Stimulated activated CD4-positive, alpha-beta T cell treated with anti-CD3 and anti-CD28 coated beads, Interleukin-2, amount 100 ng/mL, for 24 hours (primary cell): ENCODE data around the gene FYN.
"Not testable (repeated sequence)": the region's sequence is repeated elsewhere in the genome, so short reads cannot be mapped to it uniquely, and the experiment has no call there.

Experiments
- DNase-seq, 2 donors: peaks; one replicate each; pipeline ENCODE4 v3.0.0-alpha.2; 2020

Gene FYN

DNA sequence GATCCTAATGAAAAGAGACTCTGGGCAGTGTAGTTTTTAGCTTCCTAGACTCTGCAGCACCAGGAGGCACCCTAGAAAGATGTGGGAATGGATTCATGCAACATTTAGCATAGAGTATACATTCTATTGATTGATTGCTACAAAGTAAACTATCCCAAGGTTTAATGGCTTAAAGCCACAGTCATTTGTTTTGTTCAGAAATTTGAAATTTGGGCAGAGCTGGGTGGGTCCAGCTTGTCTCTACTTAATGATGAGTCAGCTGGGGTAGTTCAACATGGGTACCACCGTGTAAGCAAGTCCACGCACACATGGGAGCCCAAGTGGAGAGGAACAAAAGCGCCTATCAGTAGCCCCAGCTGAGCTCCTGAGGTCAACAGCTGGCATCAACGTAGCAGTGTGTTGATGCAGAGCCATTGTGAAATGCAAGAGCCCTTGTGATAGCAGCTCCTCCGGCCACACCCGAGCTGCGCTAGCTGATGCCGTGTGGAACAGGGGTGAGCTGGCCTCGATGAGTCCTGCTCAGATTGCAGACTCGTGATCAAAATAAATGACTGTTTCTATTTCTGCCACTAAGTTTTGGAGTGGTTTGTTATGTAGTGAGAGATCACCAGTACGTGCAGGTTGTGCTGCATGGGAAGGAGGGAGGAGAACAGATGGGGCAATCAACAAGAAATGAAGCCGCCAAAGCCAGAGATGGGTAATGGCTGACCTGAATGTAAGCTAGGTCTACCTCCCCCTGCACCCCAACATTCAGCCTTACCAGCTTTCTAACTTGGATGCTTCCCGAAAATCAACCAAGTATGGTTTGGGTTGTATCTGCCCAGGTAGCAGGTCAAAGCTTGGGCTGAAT lies 221.8 kb downstream of the FYN start:
- no peak for DNase-seq

DNA sequence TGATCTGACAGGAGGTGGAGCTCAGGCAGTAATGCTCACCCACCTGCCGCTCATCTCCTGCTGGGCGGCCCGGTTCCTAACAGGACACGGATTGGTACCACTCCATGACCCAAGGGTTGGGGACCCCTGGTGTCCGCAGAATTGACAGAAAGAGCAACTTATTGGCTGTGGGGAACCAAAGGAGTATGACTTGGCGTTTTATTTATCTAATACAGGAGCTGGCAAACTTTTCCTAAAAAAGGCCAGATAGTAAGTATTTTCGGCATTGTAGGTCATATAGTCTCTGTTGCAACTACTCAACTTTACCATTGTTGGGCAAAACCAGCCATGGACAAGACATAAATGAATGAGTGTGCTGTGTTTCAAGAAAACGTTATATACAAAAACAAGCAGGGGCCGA lies 223.2 kb downstream of the FYN start:
- DNase-seq: no peak

DNA sequence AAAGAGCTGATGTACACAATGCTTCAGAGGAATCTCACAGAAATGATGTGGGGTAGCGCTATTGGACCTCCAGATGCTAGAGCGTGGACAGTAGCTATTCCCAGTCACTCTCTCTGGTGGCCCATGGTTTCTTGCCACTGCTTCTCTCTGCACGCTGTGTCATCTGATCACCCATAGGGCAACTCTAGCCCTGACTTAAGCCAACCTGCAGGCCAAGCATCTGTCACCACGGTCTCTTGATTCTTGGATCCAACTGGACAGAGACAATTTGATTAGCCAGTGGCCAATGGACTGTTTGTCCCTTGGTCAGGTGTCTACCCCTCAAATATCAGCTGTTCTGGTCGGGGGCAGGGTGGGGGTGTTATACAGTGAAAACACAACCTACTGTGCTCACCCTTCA lies 225.2 kb downstream of the FYN start:
- DNase-seq: no peak

DNA sequence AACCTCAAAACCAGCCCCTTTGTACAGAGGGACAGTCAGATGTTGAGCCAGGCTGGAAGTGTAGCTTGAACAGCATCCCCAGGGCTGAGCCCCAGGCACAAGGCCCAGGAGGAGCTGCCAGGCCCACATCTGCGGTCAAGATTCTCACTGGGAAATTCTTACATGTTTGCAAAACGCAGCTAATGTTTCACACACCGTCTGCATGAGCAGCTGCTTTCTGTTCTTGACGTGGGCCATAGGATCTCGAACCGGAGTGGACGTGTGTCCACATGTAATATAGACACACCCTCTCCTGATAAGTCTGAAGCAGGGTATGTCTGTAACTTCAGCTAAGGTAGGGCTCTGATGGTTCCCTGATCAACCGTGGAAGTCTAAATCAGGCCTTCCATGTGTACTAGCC lies 226.3 kb downstream of the FYN start:
- DNase-seq: no peak

DNA sequence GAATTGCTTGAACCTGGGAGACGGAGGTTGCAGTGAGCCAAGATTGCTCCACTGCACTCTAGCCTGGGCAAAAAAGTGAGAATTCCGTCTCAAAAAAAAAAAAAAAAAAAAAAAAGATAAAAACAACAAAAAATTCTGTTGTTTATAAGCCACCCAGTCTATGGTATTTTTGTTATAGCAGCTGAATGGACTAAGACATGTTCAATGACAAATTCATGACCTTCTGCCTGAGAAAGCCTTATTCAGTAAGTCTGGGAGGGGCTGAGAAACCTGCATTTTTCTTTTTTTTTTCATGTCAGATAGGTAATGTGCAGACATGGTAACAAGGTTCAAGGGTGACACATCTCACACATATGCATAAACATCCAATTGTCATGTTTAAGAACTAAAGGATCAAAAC lies 227.2 kb downstream of the FYN start:
- DNase-seq: no peak

DNA sequence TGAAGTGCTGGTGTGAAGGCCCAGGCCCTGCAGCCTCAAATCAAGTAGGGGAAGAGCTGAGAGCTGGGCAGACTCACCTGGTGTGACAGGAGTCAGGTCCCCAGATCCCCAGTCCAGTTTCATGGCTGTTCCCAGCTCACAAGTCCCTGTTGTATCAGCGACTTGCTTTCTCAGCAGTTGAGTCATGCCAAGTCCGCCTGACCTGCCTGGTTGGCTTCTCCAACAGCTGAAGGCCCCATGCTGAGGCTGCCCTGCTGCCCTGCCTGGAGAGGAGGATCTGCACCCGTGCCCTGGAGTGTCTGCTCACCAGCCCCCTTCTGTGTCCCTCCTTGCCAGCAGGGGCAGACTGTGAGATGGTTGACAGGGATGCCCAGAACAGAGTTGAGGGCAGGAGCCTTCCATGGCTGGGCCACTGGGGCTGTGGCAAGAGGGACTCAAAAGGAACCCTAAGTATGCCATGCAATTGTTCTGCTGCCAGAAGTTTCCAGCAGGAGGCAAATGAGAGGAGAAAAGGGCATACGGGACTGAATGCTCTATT lies 228.3 kb downstream of the FYN start:
- no peak for DNase-seq

DNA sequence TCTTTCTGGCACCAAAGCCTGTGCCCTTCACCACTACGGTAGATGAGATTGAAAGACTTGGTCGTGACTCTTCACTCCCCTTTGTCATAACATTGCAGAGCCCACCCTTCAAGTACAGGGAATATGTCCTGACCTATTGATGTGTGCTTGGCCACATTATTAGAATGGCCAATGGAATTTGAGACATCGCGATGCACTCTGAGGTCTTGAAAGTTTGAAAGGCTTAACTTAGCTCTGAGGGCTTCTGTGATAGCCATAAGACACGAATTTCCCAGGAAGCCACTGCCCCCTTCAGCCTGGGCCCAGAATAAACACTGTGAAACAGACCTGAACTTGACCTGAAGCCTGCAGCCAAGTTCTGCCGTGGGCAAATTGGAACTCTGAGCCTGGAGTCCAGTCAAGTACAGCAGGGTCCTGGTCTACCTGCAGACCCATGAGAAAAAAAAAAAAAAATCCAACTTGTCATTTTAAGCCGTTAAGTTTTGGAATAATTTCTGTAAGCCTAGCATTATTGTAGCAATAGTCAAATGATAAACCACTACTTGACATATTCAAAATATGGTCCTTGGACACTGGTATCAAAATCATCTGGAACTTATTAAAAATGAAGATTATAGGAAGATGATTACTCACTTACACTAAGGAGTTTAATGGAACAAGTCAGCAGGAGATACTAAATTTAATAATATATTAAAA lies 230.6 kb downstream of the FYN start:
- DNase-seq: no peak

DNA sequence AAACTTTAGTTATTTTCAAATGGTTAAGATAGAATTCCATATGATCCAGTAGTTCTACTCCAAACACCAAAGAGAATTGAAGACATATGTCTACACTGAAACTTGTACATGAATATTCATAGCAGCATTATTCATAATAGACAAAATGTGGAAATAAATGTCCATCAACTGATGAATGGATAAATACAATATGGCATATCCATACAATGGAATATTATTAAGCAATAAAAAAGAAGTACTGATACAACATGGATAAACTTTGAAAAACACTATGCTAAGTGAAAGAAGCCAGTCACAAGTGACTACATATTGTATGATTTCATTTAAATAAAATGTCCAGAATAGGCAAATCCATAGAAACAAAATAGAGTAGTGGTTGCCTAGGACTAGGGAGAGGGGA lies 234.0 kb downstream of the FYN start:
- DNase-seq: no peak

DNA sequence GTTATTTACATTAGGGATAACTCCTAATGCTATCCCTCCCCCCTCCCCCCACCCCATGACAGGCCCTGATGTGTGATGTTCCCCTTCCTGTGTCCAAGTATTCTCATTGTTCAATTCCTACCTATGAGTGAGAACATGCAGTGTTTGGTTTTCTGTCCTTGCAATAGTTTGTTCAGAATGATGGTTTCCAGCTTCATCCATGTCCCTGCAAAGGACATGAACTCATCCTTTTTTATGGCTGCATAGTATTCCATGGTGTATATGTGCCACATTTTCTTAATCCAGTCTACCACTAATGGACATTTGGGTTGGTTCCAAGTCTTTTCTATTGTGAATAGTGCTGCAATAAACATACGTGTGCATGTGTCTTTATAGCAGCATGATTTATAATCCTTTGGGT lies 238.3 kb downstream of the FYN start:
- not testable (repeated sequence) for DNase-seq

DNA sequence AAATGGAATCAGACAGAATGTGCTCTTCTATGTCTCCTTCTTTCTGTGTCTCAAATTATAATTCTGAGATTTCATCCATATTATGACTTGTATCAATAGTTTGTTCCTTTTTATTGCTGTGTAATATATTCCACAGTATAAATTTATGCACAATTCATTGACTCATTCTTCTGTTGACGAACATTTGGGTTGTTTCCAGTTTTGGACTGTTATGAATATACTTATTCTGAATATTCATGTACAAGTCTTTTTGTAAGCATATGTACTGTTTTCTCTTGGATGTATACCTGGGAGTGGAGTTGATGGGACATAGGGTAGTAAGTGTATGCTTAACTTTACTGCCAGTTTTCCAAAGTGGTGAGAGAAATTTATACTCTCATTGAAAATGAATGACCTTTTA lies 239.4 kb downstream of the FYN start:
- no peak for DNase-seq

DNA sequence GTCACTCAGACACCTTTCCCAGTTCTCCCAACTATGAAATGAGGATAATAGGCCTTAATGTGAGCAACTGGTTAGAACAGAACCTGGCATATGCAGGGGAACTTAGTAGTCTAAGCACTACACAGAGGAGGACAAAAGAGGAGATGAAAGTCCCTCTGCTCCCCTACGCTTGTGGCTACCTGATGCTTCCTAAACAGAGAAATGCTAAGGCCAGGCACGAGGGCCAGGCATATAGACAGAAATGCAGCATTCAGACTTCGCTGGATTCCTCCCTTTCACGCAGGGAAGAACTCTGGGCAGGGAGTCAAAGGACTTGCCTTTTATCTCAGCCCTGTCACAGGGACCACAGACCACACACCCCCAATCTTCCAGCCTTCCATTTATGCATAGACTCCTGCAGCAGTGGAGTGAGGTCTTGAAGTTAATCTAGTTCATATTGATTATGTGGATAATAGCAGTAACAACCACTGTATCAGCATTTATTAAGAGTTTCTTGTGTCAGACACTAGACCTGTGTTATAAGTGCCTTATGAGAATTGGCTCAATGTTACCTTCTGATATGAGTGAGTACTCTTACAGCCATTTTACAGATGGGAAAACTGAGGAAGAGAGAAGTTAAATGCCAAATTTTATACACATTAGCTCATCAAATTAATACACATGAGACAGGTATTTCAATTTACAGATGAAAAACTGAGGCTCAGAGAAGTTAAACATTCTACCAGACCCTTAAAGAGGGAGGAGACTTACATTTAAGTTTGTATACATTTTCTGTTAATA lies 240.6 kb downstream of the FYN start:
- no peak for DNase-seq

DNA sequence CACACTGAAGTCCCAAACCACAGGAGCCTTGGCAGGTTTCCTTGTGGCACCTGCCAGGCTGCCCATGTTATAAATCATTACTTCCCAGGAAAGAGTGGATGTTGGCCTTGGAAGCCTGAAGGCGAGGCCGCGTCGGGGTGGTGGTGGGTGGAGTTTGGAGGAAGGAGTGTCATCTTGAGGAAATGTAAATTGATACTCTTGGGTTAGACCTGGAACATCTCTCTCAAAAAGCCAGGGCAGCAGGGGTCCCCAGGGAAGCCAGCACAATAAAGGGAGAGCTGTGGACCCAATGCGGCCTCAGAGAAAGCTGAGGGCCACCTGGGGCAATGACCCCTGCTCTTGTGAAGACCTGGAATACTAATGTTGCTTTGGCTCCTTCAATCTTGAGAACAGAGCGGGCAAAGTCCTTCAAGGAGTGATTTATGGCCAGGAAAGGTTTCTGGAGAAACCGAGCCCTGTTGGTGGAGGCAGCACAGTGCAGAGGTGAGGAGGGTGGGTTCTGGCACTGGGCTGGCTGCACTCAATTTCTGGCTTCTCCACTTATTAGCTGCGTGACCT lies 241.3 kb downstream of the FYN start:
- DNase-seq: no peak

DNA sequence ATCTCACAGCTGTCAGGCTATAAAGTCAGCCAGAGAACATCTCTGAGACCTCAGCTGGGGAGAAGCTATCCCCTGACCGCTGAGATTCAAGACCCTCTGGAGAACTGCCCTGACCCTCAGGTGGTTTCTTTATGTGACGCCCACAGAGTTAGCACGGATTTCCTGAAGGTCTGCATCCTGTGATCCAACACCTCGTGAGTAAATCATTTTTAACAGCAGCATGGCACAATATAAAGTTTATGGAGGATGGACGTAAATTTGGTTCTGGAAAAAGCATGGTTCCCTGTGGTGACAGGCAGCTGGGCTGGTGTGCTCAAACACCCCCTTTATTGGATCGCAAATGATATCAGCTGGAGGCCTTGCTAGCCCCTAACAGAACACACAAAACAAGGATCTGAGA lies 242.2 kb downstream of the FYN start:
- DNase-seq: no peak

DNA sequence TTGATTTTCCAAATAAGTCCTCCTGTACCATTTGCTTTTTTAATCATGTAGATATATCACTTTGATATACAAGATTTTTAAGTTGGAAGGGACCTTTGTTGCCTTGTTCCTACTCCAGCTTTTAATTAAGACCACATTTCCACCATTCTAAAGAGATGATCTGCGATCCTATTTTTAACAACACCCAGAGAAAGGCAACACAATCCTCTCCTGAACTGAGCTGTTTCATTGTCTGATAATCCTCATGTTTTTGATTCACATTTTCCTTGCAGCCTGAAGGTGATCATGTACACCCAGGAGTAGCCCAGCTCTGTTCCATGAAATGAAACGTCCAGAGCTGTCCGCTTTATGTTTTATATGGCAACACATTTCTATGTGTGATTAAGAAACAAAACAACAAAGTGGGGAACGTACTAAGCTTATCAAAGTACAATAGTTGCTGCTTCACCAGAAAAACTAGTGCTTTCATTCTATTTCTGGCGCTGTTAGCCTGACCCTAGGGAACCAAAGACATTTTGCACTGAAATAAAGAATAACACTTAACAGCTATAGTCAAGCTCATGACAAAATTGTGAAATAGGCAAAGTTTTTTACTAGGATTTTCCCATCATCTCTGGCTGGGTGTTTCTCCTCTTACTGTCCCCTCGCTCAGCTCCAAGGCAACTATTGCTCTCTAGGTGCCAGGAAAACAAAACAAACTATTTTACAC lies 245.0 kb downstream of the FYN start:
- no peak for DNase-seq

DNA sequence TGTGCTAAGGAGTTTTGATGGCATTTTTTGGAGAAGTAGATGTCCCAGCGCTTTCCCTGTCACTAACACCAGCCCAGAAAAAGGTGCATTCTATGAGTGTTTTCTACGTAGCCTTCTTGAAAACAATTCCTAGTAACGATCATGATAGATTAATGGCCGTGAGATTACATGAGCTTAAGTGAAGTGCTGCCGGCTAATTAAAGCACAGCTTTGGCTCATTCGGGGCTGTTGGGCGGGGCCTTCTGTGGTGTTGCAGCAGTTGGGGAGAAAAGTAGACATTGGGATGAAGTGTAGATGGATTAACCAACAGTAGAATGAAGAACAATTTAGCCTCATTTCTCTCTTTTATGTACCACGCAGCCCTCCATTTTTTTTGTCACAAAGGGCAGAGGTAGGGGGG lies 246.8 kb downstream of the FYN start:
- no peak for DNase-seq

DNA sequence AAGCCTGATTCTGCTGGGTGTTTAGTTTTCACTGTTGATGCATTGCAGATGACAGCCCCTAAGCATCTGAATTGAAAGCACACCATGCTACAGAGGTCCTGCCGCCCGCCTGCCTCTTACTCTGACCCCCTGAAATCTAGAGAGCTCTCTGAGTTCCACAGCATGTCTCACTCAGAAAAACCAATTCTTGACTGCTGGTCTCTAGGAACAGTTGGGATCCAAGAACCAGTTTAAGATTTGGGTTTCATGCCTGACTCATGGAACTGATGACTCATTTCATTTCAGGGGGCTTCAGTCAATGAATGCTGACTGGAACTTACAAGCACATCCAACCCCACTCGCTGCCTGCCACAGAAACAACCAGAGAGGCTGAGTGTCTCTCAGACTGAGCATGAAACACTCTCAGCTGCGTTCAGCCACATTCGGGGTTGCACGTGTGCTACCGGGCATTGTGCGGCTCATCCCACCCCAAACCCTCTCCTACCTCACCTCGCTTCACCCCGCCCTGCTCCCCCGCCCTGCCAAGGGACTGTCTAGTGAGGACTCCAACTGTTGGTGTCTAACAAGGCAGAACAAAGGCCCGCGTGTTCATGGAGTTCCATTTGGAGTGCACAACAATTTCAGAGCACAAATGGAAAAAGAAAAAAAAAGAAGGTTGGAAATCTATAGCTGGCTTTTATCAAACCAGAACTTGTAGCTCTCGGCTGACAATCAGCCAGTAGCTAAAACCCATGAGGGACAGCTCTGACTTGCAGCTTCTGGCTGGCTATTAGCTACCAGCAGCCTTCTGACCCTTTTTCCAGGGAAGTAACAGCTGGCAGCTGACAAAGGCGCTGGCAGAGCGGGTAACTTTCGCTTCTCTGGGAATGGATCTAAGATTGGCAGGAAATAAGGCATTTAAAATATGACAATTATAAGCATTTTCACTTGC lies 247.5 kb downstream of the FYN start:
- DNase-seq: no peak

DNA sequence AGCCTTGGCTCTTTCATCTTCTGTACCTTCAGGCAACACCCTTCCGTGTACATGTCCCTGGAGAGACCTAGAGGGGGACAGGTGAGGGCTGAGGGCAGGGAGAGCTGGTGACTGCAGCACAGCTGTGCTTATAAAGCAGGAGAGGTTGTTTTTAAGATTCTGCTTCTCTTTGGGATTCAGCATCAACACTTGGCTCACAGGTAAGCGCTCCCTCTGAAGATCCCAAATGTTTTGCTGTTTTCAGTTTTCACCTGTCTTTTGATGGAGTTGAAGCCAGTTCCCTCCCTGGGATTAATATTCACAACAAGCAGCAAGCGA lies 248.2 kb downstream of the FYN start:
- no peak for DNase-seq

DNA sequence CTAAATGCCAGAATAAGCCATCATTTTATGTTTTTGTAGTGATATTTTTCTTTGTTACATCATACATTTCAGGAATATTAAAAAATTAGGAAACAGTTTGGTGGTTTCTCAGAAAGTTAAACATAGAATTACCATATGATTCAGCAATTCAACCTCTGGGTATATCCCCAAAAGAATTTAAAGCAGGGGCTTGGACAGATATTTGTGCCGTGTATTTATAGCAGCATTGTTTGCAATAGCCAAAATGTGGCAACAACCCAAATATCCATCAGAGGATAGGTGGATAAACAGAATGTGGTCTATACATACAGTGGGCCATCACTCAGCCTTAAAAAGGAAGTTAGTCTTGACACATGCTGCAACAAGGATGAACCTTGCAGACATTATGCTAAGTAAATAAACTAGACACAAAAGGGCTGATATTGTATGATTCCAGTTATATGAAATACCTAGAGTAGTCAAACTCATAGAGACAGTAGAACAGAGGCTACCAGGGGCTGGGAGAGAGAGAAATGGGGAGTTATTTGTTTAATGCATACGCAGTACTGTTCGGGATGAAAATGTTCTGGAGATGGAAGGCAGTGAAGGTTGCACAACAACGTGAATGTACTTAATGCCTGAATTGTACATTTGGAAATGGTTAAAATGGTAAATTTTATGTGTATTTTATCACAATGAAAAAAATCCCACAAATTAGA lies 248.7 kb downstream of the FYN start:
- no peak for DNase-seq

DNA sequence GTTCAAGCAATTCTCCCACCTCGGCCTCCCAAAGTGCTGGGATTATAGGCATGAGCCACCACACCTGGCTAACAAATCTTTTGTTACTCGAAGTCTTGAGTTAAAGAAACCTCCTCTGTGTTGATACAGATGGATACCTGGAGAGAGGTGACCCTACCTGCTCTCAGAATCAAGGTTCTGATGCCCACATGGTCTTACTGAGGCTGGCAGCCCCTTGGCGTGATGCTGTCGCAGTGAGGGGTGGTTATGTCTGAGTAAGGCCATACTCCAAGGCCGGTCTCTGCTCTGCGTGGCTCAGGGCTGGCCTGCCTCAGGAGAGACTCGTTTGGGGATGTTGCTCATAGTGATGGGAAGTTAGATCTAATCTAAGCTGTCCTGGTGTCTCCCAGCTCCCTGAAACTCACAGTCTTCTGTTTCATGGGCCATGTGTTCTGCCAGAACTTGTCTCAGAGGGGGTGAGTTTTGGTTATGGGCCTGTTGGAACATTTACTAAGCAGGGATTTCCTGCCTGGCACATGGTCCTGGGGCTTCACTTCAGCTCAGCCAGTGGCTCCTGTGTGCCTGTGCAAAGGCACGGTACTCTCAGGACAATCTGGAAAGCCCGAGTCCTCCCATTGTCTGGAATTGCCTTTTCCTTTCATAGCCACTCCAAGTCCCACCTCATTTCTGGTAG lies 250.1 kb downstream of the FYN start:
- no peak for DNase-seq

DNA sequence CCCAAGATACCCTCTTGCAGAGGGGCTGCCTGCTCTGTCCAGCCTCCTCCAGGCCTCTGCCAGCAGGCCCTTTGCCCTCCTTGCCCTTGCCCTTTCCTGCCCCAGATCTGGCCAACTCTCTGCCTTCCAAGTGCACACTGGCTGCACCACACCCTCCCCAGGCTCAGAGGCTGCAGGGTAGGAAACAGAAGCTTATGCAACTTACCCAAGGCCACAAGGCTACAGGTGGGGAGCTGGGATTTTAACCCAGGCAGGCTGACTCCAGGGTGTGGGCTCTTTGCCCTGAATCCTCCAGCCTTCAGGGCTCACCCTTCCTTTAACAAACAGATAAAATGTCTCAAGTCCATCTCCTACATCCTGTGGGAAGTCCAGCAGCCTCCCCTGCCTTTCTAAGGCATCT lies 253.1 kb downstream of the FYN start:
- no peak for DNase-seq
